GM20000 (cell line): ENCODE results near the gene KDM6B.

Experiments used
- DNase-seq: peaks from one replicate; pipeline ENCODE4 v3.0.0; 2012; ENCODE audit warnings: low spot score
- TF ChIP-seq, protein P1 (sequence below): IDR thresholded peaks from 2 replicates; pipeline ENCODE4 v1.5.1; 2012; ENCODE audit warnings: mild to moderate bottlenecking, control low read depth; ENCODE audit errors: extremely low read depth, missing control alignments

KDM6B gene

DNA sequence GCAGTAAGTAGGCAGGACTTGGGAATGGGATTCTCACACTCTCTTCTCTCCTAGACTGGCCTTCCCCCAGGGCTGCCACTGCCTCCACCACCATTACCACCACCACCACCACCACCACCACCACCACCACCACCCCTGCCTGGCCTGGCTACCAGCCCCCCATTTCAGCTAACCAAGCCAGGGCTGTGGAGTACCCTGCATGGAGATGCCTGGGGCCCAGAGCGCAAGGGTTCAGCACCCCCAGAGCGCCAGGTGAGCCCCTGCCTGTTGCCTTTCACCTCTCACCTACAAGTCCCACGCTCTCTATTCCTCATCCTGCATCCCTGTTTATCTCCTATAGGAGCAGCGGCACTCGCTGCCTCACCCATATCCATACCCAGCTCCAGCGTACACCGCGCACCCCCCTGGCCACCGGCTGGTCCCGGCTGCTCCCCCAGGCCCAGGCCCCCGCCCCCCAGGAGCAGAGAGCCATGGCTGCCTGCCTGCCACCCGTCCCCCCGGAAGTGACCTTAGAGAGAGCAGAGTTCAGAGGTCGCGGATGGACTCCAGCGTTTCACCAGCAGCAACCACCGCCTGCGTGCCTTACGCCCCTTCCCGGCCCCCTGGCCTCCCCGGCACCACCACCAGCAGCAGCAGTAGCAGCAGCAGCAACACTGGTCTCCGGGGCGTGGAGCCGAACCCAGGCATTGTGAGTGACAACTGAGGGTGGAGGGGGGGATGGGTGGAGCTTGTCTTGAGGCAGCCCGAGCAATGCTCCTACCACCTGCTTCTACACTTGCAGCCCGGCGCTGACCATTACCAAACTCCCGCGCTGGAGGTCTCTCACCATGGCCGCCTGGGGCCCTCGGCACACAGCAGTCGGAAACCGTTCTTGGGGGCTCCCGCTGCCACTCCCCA is 13.0 kb downstream of the KDM6B start:
- TF ChIP-seq, protein P1, sequence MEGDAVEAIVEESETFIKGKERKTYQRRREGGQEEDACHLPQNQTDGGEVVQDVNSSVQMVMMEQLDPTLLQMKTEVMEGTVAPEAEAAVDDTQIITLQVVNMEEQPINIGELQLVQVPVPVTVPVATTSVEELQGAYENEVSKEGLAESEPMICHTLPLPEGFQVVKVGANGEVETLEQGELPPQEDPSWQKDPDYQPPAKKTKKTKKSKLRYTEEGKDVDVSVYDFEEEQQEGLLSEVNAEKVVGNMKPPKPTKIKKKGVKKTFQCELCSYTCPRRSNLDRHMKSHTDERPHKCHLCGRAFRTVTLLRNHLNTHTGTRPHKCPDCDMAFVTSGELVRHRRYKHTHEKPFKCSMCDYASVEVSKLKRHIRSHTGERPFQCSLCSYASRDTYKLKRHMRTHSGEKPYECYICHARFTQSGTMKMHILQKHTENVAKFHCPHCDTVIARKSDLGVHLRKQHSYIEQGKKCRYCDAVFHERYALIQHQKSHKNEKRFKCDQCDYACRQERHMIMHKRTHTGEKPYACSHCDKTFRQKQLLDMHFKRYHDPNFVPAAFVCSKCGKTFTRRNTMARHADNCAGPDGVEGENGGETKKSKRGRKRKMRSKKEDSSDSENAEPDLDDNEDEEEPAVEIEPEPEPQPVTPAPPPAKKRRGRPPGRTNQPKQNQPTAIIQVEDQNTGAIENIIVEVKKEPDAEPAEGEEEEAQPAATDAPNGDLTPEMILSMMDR = no peak

DNA sequence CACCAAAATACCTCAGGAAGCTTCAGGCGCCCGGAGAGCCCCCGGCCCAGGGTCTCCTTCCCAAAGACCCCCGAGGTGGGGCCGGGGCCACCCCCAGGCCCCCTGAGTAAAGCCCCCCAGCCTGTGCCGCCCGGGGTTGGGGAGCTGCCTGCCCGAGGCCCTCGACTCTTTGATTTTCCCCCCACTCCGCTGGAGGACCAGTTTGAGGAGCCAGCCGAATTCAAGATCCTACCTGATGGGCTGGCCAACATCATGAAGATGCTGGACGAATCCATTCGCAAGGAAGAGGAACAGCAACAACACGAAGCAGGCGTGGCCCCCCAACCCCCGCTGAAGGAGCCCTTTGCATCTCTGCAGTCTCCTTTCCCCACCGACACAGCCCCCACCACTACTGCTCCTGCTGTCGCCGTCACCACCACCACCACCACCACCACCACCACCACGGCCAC is 14.1 kb downstream of the KDM6B start:
- TF ChIP-seq, protein P1 = no peak
- no peak for DNase-seq

More for the DNA sequence above, 13.0 kb downstream of the KDM6B start:
- DNase-seq = no peak

DNA sequence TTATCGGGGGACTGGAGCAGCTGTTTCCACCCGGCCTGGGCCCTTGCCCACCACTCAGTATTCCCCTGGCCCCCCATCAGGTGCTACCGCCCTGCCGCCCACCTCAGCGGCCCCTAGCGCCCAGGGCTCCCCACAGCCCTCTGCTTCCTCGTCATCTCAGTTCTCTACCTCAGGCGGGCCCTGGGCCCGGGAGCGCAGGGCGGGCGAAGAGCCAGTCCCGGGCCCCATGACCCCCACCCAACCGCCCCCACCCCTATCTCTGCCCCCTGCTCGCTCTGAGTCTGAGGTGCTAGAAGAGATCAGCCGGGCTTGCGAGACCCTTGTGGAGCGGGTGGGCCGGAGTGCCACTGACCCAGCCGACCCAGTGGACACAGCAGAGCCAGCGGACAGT is 14.7 kb downstream of the KDM6B start:
- no peak for DNase-seq
- TF ChIP-seq, protein P1 = no peak

DNA sequence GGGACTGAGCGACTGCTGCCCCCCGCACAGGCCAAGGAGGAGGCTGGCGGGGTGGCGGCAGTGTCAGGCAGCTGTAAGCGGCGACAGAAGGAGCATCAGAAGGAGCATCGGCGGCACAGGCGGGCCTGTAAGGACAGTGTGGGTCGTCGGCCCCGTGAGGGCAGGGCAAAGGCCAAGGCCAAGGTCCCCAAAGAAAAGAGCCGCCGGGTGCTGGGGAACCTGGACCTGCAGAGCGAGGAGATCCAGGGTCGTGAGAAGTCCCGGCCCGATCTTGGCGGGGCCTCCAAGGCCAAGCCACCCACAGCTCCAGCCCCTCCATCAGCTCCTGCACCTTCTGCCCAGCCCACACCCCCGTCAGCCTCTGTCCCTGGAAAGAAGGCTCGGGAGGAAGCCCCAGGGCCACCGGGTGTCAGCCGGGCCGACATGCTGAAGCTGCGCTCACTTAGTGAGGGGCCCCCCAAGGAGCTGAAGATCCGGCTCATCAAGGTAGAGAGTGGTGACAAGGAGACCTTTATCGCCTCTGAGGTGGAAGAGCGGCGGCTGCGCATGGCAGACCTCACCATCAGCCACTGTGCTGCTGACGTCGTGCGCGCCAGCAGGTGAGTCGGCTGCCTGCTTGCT is 15.2 kb downstream of the KDM6B start:
- TF ChIP-seq, protein P1 = no peak
- DNase-seq = no peak

DNA sequence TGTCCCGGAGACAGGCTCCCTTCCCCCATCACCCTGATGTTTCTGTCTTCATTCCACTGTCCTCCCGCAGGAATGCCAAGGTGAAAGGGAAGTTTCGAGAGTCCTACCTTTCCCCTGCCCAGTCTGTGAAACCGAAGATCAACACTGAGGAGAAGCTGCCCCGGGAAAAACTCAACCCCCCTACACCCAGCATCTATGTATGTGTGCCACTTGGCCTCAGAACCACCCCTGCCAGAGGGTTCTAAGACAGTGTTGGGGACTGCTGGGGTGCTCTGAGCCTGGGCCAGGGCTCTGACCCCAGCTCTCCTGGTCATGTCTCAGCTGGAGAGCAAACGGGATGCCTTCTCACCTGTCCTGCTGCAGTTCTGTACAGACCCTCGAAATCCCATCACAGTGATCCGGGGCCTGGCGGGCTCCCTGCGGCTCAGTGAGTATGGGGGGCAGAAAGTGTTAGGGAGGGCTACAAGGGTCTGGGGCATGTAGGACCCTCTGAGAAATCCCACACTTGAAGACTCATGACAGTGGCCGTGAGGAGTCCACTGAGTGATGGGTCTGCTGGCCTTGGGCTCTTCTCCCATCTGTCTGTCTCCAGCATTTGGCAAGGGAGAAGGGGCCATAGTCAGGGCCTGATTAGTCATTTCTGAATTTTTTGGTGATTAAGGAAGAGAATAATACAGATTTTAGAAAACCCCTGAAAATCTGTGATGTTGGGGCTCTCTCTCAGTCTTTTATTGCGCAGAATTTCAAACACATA is 15.9 kb downstream of the KDM6B start:
- no peak for DNase-seq
- TF ChIP-seq, protein P1 = no peak

DNA sequence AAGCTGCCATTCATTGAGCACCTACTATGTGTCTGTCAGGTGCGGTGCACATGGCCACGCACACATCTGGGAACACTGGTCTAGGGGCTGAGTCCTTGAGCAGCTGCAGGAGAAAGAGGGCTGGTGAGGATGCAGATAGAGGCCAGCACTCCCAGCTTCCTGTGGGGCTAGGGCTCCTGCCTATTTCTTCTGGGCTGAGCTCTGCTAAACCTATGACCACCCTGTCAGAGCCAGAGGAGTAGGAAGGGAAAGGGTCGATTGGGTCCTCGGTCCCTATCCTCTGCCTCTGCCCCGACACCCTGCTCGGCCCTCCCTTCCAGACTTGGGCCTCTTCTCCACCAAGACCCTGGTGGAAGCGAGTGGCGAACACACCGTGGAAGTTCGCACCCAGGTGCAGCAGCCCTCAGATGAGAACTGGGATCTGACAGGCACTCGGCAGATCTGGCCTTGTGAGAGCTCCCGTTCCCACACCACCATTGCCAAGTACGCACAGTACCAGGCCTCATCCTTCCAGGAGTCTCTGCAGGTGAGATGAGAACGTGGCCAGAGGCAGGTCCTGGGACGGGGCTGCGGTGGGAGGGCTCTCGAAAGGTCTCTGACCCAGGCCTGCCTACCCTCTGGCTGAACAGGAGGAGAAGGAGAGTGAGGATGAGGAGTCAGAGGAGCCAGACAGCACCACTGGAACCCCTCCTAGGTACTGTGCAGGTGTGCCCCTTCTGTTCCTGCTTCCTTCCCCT is 16.9 kb downstream of the KDM6B start:
- TF ChIP-seq, protein P1 = no peak
- DNase-seq = no peak
